OCI-M1 (cell line): ENCODE results near the gene CSNK1A1.
"Not testable (repeated sequence)": the region's sequence is repeated elsewhere in the genome, so short reads cannot be mapped to it uniquely, and the experiment has no call there.

Experiments used
- DNase-seq: peaks from one replicate; lab custom pipeline; 2025; lab: John Stamatoyannopoulos, UW

The CSNK1A1 gene

DNA sequence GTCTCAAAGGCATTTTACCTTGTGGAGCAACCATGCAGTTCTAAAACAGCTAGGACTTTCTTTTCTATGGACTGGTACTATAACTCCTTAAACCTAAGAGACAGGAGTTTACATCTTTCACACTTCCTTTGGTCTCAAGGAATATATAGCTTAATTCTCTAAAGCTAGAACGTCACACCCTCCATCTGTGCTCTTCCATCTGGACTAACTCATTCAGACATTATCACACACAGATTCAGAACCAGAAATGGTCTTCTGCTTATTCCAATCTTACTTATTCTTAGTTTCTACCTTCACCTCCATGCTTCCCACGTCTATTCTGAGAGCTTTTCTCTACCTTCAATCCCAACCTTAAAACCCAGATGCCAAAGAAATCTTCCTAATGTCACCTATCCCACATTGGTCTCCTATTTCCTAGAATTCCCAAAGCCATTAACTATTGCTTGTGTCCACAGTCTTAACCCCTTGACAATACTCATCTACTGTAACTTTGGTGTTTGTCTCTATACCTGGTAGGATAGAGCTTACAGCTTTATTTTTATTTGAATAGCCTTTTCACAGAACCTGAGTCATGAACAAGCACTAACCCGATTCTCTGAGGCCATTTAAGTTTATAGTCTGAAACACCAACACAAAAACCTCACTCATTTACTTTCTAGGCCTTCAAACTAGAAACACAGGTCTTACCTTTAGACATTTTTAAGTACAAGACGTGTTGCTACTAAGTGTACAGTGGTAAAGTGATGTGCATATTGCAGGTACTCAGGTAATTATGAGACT is 22.8 kb downstream of the CSNK1A1 start:
- DNase-seq = no peak

GRCh38 chr5:149526845-149527590 is 24.2 kb downstream of the CSNK1A1 start:
- DNase-seq = peak; percentile 11

DNA sequence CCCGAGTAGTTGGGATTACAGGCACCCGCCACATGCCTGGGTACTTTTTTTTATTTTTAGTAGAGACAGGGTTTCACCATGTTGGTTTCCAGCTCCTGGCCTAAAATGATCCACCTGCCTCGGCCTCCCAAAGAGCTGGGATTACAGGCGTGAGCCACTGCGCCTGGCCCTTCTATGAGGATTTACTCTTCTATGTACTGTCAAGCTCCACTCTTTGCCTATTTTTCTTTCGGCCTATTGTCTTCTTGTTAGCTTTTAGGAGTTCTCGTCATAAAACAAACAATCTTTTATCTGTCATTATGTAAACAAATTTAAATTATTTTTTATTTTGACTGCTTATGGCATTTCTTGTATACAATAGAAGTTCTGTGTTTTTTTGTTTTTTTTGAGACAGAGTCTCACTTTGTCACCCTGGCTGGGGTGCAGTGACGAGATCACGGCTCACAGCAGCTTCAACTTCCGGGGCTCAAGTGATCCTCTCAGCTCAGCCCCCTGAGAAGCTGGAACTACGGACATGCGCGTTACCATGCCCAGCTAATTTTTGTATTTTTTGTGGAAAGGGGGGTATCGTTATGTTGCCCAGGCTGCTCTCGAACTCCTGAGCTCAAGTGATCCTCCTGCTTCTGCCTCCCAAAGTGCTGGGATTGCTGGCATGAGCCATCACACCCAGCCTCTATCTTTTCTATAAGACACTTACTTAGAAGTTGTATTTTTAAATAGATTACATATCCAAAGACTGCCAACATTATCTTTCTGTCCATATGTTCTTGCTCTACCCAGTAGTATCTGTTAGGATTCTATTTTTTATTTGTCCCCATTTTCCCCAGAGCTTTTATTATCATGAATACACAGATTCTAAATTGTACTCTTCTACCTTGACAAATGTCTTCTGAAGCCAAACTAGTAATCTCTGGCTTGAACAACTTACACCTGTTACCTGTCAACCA is 29.2 kb downstream of the CSNK1A1 start:
- DNase-seq = no peak

DNA sequence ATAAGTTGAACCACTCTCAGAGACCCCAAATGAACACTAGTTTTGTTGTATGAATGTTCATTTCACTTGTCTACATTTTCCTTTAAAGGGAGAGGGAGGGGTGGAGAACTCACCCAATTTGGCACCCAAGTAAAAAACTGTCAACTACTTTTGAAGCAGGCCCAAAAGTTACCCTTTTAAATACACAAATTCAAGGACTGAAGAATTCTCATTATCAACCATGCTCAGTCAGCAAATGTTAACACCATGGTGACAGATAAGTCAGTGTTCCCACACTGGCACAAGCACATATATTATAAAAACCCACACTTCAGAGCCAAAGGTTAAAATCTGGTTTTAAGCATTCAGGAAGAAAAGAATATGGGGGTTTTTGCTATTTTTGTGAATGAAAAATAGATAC is 31.6 kb downstream of the CSNK1A1 start:
- DNase-seq = peak; percentile 24

- DNase-seq = peak; percentile 80
Observed at GRCh38 chr5:149518620-149519019, 32.6 kb downstream of the CSNK1A1 start.

GRCh38 chr5:149517461-149518122 is 33.6 kb downstream of the CSNK1A1 start:
- DNase-seq = no peak

GRCh38 chr5:149514512-149514911 is 36.7 kb downstream of the CSNK1A1 start:
- DNase-seq = no peak

DNA sequence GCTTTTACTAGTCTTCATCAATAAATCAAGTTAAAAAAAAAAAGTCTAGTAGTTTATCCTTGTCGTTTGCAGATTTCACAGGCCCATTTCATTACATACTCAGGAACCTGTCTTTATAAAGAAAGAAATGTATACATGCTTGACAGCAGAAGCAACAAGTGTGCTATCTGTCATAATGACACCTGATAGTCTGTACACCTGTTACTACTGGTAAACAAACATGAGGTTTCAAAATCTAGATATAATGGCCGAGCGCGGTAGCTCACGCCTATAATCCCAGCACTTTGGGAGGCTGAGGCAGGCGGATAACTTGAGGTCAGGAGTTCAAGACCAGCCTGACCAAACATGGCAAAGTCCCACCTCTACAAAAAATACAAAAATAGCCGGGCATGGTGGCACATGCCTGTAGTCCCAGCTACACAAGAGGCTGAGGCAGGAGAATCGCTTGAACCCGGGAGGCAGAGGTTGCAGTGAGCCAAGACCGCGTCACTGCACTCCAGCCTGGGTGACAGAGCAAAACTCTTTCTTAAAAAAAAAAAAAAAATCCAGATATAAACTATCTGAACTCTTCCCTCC is 37.8 kb downstream of the CSNK1A1 start:
- DNase-seq = not testable (repeated sequence)

DNA sequence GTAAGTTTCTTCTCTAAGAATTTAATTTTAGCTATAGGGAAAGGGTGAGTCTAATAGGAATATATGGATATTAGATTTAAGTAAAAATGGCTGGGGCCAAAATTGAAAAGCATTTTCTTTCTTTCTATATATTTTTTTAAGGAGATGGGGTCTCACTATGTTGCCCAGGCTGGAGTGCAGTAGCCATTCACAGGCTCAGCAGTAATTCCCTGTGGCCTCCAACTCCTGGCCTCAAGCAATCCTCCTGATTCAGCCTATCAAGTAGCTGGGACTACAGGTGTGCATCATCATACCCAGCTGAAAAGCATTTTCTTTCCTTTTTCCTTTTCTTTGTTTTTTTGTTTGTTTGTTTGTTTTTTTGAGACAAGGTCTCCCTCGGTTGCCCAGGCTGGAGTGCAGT is 41.1 kb downstream of the CSNK1A1 start:
- no peak for DNase-seq

DNA sequence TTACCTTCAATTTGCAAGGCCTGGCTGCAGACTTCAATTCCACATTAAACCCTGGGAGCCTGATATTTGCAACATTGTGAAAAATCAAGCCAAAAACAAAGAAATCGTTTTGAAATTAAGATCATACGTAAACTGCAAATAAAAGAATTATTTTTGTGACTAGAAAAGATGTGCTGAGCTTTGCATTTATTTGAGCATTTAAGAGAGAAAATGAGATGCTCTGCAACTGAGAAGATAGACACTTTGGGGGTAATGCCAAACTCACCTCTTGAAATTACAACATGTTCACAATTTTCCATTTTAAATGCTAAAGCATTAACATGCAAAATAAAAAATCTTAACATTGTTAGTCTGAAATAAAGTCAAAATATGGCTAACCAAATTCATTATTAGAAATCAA is 46.6 kb downstream of the CSNK1A1 start:
- no peak for DNase-seq

GRCh38 chr5:149503006-149503405 is 48.2 kb downstream of the CSNK1A1 start:
- DNase-seq = no peak

DNA sequence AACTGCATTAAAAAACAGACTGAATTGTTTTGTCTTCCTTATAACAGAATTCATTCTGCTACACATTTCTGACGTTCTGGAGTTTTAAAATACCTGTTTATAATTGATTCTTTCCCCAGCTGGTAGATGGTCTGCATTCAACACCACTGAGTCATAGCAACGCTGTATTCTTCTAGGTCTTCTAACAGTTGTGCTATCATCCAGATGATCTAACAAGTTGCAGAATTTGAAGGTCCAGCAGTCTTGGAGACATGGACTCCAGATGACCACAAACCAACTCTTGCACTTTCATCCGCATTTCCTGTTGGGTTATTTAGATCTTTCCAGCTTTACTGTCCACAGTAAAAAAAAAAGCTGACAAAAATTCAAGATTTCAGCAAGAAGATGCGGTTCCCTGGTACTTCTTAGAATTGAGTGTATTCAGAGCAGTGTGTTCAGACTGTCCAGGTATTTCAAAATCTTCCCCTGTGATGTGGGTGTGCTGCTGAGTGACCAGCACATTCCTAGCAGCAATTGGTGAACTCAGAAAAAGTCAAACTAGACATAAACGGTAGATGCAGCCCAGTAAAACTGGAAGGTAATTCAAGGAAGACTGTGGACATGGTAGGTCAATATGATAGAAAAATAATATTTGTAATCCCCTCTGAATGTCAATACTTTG is 50.2 kb downstream of the CSNK1A1 start:
- DNase-seq = no peak

DNA sequence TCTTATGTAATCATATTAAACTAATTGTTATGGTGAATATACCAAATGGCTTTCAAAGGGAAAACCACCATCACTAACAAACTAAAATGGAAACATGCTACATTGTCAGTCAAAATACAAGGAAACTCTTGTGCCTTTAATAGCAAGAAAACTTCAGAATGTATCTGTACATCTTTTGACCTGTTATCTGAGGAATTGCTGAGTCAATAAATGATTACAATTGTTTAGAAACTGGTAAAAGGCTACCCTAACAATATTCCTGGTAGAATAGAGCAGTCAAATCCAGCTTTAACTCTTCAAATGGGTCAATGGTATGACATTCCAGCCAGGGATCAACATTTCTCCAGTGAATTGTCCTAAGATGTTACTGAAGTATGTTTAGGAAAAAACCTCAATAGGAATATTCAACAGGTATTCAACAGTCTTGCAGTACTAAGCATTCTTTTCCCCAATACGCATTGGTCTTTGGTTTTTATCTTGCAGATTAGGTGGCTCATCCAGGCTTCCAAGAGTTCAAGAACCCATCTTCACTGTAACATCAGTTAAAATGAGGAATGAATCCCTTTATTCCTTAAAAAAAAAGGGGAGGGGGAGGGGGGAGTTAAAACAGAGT is 52.4 kb downstream of the CSNK1A1 start:
- DNase-seq = no peak

DNA sequence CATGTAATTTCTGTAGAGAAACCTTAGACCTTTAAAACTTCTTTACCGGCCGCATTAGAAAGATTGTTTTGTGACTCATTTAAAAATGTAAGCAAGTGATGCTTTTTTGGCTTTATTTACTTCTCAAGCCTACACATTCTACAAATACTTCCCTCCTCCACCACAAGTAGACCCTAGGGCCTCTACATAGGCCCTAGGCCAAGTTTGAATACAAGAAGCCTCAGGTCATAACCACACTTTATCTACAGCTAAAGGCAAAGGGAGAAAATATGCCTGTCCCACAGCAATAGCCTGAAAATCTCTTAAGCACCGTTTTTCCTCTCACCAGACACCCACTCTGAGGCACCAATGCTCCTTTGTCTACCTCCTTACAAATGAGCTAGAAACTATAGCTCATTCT is 53.9 kb downstream of the CSNK1A1 start:
- no peak for DNase-seq

GRCh38 chr5:149496917-149497316 is 54.3 kb downstream of the CSNK1A1 start:
- no peak for DNase-seq

GRCh38 chr5:149496166-149496565 is 55.1 kb downstream of the CSNK1A1 start:
- DNase-seq = no peak

- no peak for DNase-seq
Observed at GRCh38 chr5:149495673-149496072, 55.6 kb downstream of the CSNK1A1 start.

GRCh38 chr5:149493316-149493715 is 57.9 kb downstream of the CSNK1A1 start:
- DNase-seq = no peak

GRCh38 chr5:149492781-149493180 is 58.5 kb downstream of the CSNK1A1 start:
- DNase-seq = no peak
